Right lobe of liver (tissue), 6 donors: ENCODE results near the gene SPATA13. TPM values are rescaled to one million over a fixed set of nuclear protein-coding genes. Genes with fewer than 3 reads are reported as not detected.

ENCODE experiments used
- ATAC-seq, 4 donors: fragments of 200-7000 bp; cut with Tn5 transposase; one replicate each; pipeline ENCODE4 v1.9.1; 2020; ENCODE audit warnings: mild to moderate bottlenecking in 4 of 4, moderate library complexity in 4 of 4
- DNase-seq, 3 donors: peaks; one replicate each; pipeline ENCODE4 v3.0.0-alpha.2; 2020
- H3K27ac ChIP-seq, 3 donors: fragments of 200-600 bp; one replicate each; pipeline ENCODE4 v1.8.0; 2022
- H3K27me3 ChIP-seq, 2 donors: fragments of 200-600 bp; one replicate each; pipeline ENCODE4 v1.8.0; 2022
- H3K36me3 ChIP-seq, 4 donors: fragments of 200-600 bp; sonication (generic) in 1 of 4; one replicate each; pipeline versions ENCODE4 v1.5.1 to v1.8.0; 2017 to 2022; ENCODE audit warnings: control low read depth in 1 of 4
- H3K4me1 ChIP-seq, 4 donors: fragments of 200-600 bp; sonication (generic) in 1 of 4; one replicate each; pipeline versions ENCODE4 v1.5.1 to v1.8.0; 2017 to 2022; ENCODE audit warnings: control low read depth in 1 of 4
- H3K4me3 ChIP-seq, 3 donors: fragments of 200-600 bp; one replicate each; pipeline ENCODE4 v1.8.0; 2022
- H3K9me3 ChIP-seq, 4 donors: fragments of 200-600 bp; sonication (generic) in 1 of 4; one replicate each; pipeline versions ENCODE4 v1.5.1 to v1.8.0; 2017 to 2022; ENCODE audit warnings: control low read depth in 1 of 4
- POLR2A ChIP-seq: fragments of 450-650 bp; IDR thresholded peaks from one replicate; pipeline ENCODE4 v1.6.1; 2017; ENCODE audit warnings: antibody characterized with exemption, mild to moderate bottlenecking
- WGBS: methylation state at CpG from one replicate; pipeline ENCODE4 v1.1.6; 2018; ENCODE audit warnings: low coverage, low lambda C conversion rate; ENCODE audit not compliant: insufficient coverage; ENCODE audit errors: missing lambda C conversion rate; 5-methylcytosine and 5-hydroxymethylcytosine counted together
- intact Hi-C, 2 donors: fragments of 100-400 bp; cut with DNase I; formaldehyde crosslinking; loops; one replicate each; pipeline versions ENCODE4 v1.11.2 to v1.14.1; 2022
- total RNA-seq, 6 experiments: library from RNA; depleted of rRNA in 2 of 6; stranded (reverse); fragments of >200 nt in 2 of 6; fragmentation: NEBNext Ultra II Directional in 3 of 6; extraction: Animal tissue kit (Norgen Biotek cat#: 25700) in 3 of 6; gene quantifications; one replicate each; pipeline versions ENCODE4 v1.1.0 to v1.2.4, GENCODE V29; 2016 to 2023
- TF ChIP-seq, protein P1 (sequence below), 4 donors: fragments of 200-600 bp in 3 of 4; fragments of 450-650 bp in 1 of 4; IDR thresholded peaks; one replicate each; pipeline versions ENCODE4 v1.5.1 to v1.8.0; 2016 to 2022; ENCODE audit warnings: antibody characterized with exemption in 4 of 4, mild to moderate bottlenecking in 2 of 4
- donor health status: DM: no; HTN: yes; CAD: no.
- donor health status: DM: no; HTN: no; CAD: no.
- donor health status: DM: no; HTN: no; CAD: no.
- donor health status: DM: no; HTN: yes; CAD: no.
- donor health status: DM: no; HTN: yes; CAD: no.

SPATA13 gene
- total RNA-seq, 6 experiments from 2014 or later = 21.5 to 39.9 (median 30.5) TPM

DNA sequence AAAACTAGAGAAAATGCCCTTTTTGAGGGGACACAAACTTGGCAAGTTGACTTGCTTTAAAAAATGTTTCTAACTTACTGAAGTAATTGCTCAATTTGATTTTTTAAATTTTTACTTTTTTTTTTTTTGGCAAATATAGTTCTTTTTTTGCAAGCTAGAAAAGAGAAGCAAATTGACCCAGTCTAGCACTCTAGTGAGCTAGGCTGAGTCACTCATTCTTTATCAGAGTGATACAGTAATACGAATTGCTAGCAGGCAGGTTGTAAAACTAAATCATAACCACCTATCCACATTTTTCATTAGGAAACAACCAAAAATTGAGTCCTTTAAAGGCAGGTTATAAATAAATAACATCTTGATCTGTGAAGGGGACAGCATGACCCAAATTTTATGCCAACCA lies 97.0 kb downstream of the SPATA13 start:
- H3K9me3 ChIP-seq = no peaks in the 10 kb centered on the region
- intact Hi-C loops = no loop called here
- DNase-seq (no peak), ATAC-seq (no peak)
- TF ChIP-seq, protein P1, sequence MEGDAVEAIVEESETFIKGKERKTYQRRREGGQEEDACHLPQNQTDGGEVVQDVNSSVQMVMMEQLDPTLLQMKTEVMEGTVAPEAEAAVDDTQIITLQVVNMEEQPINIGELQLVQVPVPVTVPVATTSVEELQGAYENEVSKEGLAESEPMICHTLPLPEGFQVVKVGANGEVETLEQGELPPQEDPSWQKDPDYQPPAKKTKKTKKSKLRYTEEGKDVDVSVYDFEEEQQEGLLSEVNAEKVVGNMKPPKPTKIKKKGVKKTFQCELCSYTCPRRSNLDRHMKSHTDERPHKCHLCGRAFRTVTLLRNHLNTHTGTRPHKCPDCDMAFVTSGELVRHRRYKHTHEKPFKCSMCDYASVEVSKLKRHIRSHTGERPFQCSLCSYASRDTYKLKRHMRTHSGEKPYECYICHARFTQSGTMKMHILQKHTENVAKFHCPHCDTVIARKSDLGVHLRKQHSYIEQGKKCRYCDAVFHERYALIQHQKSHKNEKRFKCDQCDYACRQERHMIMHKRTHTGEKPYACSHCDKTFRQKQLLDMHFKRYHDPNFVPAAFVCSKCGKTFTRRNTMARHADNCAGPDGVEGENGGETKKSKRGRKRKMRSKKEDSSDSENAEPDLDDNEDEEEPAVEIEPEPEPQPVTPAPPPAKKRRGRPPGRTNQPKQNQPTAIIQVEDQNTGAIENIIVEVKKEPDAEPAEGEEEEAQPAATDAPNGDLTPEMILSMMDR (IDR thresholded peaks at IDR 0.05) = no peak
- TF ChIP-seq POLR2A = no peak
- WGBS = 64% methylated on average over 1 of the region's 1 CpG
- H3K27me3 ChIP-seq = no peaks in the 10 kb centered on the region
- no peak overlapping the region for H3K4me3 ChIP-seq
- H3K36me3 ChIP-seq = peaks cover 0 to 43% (median 8%) of the 10 kb centered on the region in 4 donors
- no peak overlapping the region for H3K27ac ChIP-seq
- peaks cover 0 to 10% (median 3%) of the 10 kb centered on the region in 4 donors for H3K4me1 ChIP-seq

DNA sequence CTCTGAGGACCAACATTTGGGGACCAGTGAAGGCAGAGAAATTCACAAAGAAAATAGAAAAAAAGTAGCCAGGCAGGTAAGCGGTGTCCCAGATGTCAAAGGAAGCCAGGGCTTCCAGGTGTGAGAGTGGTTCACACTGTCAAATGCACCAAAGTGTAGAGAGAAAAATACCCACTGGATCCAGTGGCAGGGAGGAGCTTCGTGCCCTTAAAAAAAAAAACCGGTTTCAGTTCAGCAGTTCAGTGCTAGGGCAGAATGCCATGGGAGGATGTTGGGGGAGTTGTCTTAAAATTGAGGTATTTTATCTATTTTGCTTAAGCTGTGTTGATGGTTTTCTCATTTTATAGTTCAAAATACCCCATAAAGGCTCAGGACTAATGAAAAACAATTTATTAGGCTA lies 101.0 kb downstream of the SPATA13 start:
- H3K27me3 ChIP-seq = no peaks in the 10 kb centered on the region
- DNase-seq (no peak), ATAC-seq (peak in 3 of 4 donors; percentile 27 to 48 (median 39))
- H3K36me3 ChIP-seq = peaks cover 0 to 19% (median 0%) of the 10 kb centered on the region in 4 donors
- TF ChIP-seq, protein P1 (IDR thresholded peaks at IDR 0.05) = no peak
- no peak for TF ChIP-seq POLR2A
- peaks cover 0 to 29% (median 3%) of the 10 kb centered on the region in 4 donors for H3K4me1 ChIP-seq
- no peaks in the 10 kb centered on the region for H3K9me3 ChIP-seq
- intact Hi-C loops = no loop called here
- WGBS = 40% methylated on average over 3 of the region's 3 CpGs
- H3K27ac ChIP-seq = no peak overlapping the region
- H3K4me3 ChIP-seq = no peak overlapping the region

DNA sequence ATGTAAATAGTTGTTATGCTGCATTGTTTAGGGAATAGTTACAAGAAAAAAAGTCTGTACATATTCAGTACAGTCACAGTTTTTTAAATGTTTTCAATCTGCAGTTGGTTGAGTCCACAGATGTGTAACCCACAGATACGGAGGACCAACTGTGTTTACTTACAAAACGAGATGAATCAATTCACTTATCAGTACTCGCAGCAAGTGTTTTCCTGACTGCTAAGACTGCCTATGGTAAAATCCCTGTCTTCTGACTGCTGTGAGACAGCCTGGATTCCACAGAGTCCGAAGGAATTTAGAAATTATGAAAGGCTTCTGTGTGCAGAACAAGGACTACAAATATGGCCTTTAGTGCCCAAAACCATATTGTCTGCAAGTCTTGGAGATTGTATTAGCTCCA lies 103.1 kb downstream of the SPATA13 start:
- Histone ChIP-seq H3K36me3 (peaks cover 0 to 7% (median 0%) of the 10 kb centered on the region in 4 donors), H3K4me3 (no peak overlapping the region), H3K4me1 (peaks cover 0 to 45% (median 9%) of the 10 kb centered on the region in 4 donors), H3K27me3 (no peaks in the 10 kb centered on the region), H3K27ac (peak overlapping the region in 1 of 3 donors; percentile 20), H3K9me3 (no peaks in the 10 kb centered on the region)
- ATAC-seq (peak; percentile 18 to 51 (median 40)), DNase-seq (no peak)
- TF ChIP-seq, protein P1 (IDR thresholded peaks at IDR 0.05) = no peak
- TF ChIP-seq POLR2A = no peak
- intact Hi-C loops = no loop called here
- 12% methylated on average over 4 of the region's 4 CpGs for WGBS

DNA sequence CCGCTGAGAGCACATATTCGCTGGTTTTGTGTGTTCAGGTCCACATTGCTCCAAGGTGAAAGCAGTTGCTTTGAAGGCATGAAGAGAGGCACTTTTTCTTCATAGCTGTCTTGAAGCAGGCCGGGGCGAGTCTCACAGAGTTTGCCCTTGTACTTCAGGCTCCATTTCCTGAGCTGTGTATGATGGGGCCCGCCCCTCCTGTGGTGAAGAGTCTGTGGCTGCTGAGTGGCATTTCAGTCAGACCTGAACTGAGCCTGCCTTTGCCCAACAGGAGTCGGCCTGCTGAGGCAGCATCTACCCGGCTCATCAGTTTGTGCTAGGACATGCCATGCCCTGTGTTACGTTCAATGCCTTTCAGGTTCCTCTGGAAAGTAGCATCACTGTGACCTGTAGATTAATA lies 104.5 kb downstream of the SPATA13 start:
- H3K4me1 ChIP-seq = peaks cover 0 to 59% (median 12%) of the 10 kb centered on the region in 4 donors
- DNase-seq (no peak), ATAC-seq (peak in 3 of 4 donors; percentile 30 to 45 (median 43))
- TF ChIP-seq, protein P1 (IDR thresholded peaks at IDR 0.05) = no peak
- TF ChIP-seq POLR2A = no peak
- WGBS = 59% methylated on average over 4 of the region's 8 CpGs
- H3K36me3 ChIP-seq = peaks cover 0 to 7% (median 0%) of the 10 kb centered on the region in 4 donors
- no peak overlapping the region for H3K4me3 ChIP-seq
- intact Hi-C loops = no loop called here
- H3K9me3 ChIP-seq = no peaks in the 10 kb centered on the region
- no peaks in the 10 kb centered on the region for H3K27me3 ChIP-seq
- no peak overlapping the region for H3K27ac ChIP-seq
